WTC11 (cell line): Measurements from ENCODE around the gene RYR2. TPM values are rescaled to one million over a fixed set of nuclear protein-coding genes. Genes with fewer than 3 reads are reported as not detected.

Source experiments
- ATAC-seq: fragments of 200-7000 bp; cut with Tn5 transposase; 2 replicates; pipeline ENCODE4 v1.10.0; 2021; ENCODE audit warnings: mild to moderate bottlenecking, moderate library complexity
- CTCF ChIA-PET: fragments of 300-600 bp; sonication (Branson Sonifier 250); formaldehyde crosslinking; loops from one replicate; lab custom pipeline; 2021; ENCODE audit warnings: antibody characterized with exemption; lab: Charles Lee
- POLR2A ChIA-PET: fragments of 350-600 bp; sonication (Branson Sonifier 250); formaldehyde crosslinking; loops from one replicate; lab custom pipeline; 2021; ENCODE audit warnings: antibody characterized with exemption; lab: Charles Lee
- DNase-seq: peaks from one replicate; pipeline ENCODE4 v3.0.0; 2021; ENCODE audit warnings: low spot score
- H3K27ac Mint-ChIP-seq: 2 replicates; pipeline ENCODE4 v1.8.0; 2021; ENCODE audit warnings: mixed read lengths
- H3K27me3 Mint-ChIP-seq: 2 replicates; pipeline ENCODE4 v1.8.0; 2021; ENCODE audit warnings: low read depth, mild to moderate bottlenecking, moderate library complexity, mixed read lengths
- H3K36me3 Mint-ChIP-seq: 2 replicates; pipeline ENCODE4 v1.8.0; 2021; ENCODE audit warnings: mixed read lengths
- H3K4me1 Mint-ChIP-seq: 2 replicates; pipeline ENCODE4 v1.8.0; 2022; ENCODE audit warnings: mixed read lengths
- H3K4me3 Mint-ChIP-seq: 2 replicates; pipeline ENCODE4 v1.8.0; 2021; ENCODE audit warnings: mild to moderate bottlenecking, moderate library complexity, mixed read lengths
- H3K9me3 Mint-ChIP-seq: 2 replicates; pipeline ENCODE4 v1.8.0; 2021; ENCODE audit warnings: mixed read lengths
- CBFB ChIP-seq: sonication (generic); formaldehyde crosslinking; IDR thresholded peaks from 2 replicates; pipeline ENCODE4 v1.8.1; 2022; ENCODE audit warnings: mild to moderate bottlenecking, low read depth, missing genetic modification reagents
- CDX4 ChIP-seq: fragments of 250-450 bp; sonication (Bioruptor Pico); IDR thresholded peaks from 2 replicates; pipeline ENCODE4 v1.9.0; 2021; ENCODE audit warnings: moderate library complexity, mild to moderate bottlenecking, inconsistent platforms, borderline replicate concordance
- E2F1 ChIP-seq: sonication (generic); formaldehyde crosslinking; IDR thresholded peaks from 2 replicates; pipeline ENCODE4 v1.8.0; 2022; ENCODE audit warnings: mild to moderate bottlenecking, missing genetic modification reagents
- GRHL2 ChIP-seq: fragments of 250-450 bp; sonication (Bioruptor Pico); IDR thresholded peaks from 2 replicates; pipeline ENCODE4 v1.8.0; 2022; ENCODE audit warnings: mild to moderate bottlenecking, moderate library complexity; ENCODE audit not compliant: insufficient replicate concordance, severe bottlenecking
- JUN ChIP-seq: sonication (generic); formaldehyde crosslinking; IDR thresholded peaks from 2 replicates; pipeline ENCODE4 v1.8.0; 2023; ENCODE audit warnings: mild to moderate bottlenecking, missing genetic modification reagents
- KAT7 ChIP-seq: sonication (generic); formaldehyde crosslinking; IDR thresholded peaks from 2 replicates; pipeline ENCODE4 v1.8.1; 2023; ENCODE audit warnings: missing genetic modification reagents, mild to moderate bottlenecking, borderline replicate concordance
- NR3C1 ChIP-seq: sonication (generic); formaldehyde crosslinking; conservative IDR thresholded peaks from 2 replicates; pipeline ENCODE4 v1.8.1; 2023; ENCODE audit warnings: low read depth, mild to moderate bottlenecking, missing genetic modification reagents
- SMAD4 ChIP-seq: sonication (generic); formaldehyde crosslinking; IDR thresholded peaks from 2 replicates; pipeline ENCODE4 v1.8.0; 2022; ENCODE audit warnings: mild to moderate bottlenecking, missing genetic modification reagents
- SP1 ChIP-seq: sonication (generic); formaldehyde crosslinking; conservative IDR thresholded peaks from 2 replicates; pipeline ENCODE4 v1.8.1; 2022; ENCODE audit warnings: missing genetic modification reagents
- ZMAT4 ChIP-seq: fragments of 250-450 bp; sonication (Bioruptor Pico); IDR thresholded peaks from 2 replicates; pipeline ENCODE4 v1.9.0; 2021; ENCODE audit warnings: mild to moderate bottlenecking
- ZNF416 ChIP-seq: fragments of 250-450 bp; sonication (Bioruptor Pico); IDR thresholded peaks from 2 replicates; pipeline ENCODE4 v1.9.0; 2021; ENCODE audit warnings: mild to moderate bottlenecking, inconsistent platforms
- total RNA-seq: library from RNA; stranded (reverse); gene quantifications from 3 replicates; pipeline ENCODE4 v1.2.3, GENCODE V29; 2021
- TF ChIP-seq, protein P1 (sequence below): fragments of 250-450 bp; sonication (Bioruptor Pico); IDR thresholded peaks from 2 replicates; pipeline ENCODE4 v1.9.0; 2021; ENCODE audit warnings: mild to moderate bottlenecking, borderline replicate concordance
- TF ChIP-seq, protein P2 (sequence below): sonication (generic); formaldehyde crosslinking; conservative IDR thresholded peaks from 2 replicates; pipeline ENCODE4 v1.8.1; 2022; ENCODE audit warnings: mild to moderate bottlenecking, missing genetic modification reagents
- TF ChIP-seq, protein P3 (sequence below): sonication (generic); formaldehyde crosslinking; IDR thresholded peaks from 2 replicates; pipeline ENCODE4 v1.8.1; 2023; ENCODE audit warnings: mild to moderate bottlenecking, missing genetic modification reagents, borderline replicate concordance
- TF ChIP-seq, protein P4 (sequence below): sonication (generic); formaldehyde crosslinking; IDR thresholded peaks from 2 replicates; pipeline ENCODE4 v1.8.0; 2022; ENCODE audit warnings: mild to moderate bottlenecking, missing genetic modification reagents

The RYR2 gene
- total RNA-seq, 1 experiment from 2014 or later: 7.9 TPM

DNA sequence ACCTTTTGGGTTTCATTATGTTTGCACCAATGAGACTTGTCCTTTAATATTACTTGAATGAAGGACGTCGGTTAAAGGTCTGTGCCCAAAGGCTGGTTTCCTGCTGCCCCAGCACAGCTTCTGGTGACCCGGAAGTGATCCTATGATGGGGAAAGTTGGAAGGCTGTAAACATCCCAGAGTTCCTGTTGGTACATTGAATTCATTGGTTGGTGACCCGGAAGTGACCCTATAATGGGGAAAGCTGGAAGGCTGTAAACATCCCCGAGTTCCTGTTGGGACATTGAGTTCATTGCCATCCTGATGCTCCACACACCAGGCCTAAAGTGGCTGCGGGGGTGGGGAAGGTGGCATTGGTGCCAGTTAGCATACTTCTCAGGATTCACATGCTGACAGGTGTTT lies 187.3 kb downstream of the RYR2 start (continued):
- TF ChIP-seq, protein P1, sequence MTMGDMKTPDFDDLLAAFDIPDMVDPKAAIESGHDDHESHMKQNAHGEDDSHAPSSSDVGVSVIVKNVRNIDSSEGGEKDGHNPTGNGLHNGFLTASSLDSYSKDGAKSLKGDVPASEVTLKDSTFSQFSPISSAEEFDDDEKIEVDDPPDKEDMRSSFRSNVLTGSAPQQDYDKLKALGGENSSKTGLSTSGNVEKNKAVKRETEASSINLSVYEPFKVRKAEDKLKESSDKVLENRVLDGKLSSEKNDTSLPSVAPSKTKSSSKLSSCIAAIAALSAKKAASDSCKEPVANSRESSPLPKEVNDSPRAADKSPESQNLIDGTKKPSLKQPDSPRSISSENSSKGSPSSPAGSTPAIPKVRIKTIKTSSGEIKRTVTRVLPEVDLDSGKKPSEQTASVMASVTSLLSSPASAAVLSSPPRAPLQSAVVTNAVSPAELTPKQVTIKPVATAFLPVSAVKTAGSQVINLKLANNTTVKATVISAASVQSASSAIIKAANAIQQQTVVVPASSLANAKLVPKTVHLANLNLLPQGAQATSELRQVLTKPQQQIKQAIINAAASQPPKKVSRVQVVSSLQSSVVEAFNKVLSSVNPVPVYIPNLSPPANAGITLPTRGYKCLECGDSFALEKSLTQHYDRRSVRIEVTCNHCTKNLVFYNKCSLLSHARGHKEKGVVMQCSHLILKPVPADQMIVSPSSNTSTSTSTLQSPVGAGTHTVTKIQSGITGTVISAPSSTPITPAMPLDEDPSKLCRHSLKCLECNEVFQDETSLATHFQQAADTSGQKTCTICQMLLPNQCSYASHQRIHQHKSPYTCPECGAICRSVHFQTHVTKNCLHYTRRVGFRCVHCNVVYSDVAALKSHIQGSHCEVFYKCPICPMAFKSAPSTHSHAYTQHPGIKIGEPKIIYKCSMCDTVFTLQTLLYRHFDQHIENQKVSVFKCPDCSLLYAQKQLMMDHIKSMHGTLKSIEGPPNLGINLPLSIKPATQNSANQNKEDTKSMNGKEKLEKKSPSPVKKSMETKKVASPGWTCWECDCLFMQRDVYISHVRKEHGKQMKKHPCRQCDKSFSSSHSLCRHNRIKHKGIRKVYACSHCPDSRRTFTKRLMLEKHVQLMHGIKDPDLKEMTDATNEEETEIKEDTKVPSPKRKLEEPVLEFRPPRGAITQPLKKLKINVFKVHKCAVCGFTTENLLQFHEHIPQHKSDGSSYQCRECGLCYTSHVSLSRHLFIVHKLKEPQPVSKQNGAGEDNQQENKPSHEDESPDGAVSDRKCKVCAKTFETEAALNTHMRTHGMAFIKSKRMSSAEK: no peak
- no peak for TF ChIP-seq E2F1
- no peak for TF ChIP-seq NR3C1 (CRISPR knock-in tag)
- TF ChIP-seq, protein P2, sequence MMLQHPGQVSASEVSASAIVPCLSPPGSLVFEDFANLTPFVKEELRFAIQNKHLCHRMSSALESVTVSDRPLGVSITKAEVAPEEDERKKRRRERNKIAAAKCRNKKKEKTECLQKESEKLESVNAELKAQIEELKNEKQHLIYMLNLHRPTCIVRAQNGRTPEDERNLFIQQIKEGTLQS (CRISPR knock-in tag): no peak
- TF ChIP-seq CBFB (CRISPR knock-in tag): no peak
- TF ChIP-seq JUN: no peak
- TF ChIP-seq, all 79 proteins: peak for 0

- no peak for TF ChIP-seq CBFB (CRISPR knock-in tag)
- TF ChIP-seq GRHL2 (CRISPR knock-in tag): no peak
- TF ChIP-seq ZNF416 (CRISPR knock-in tag): no peak
- no peak for TF ChIP-seq KAT7 (CRISPR knock-in tag)
- TF ChIP-seq, protein P3, sequence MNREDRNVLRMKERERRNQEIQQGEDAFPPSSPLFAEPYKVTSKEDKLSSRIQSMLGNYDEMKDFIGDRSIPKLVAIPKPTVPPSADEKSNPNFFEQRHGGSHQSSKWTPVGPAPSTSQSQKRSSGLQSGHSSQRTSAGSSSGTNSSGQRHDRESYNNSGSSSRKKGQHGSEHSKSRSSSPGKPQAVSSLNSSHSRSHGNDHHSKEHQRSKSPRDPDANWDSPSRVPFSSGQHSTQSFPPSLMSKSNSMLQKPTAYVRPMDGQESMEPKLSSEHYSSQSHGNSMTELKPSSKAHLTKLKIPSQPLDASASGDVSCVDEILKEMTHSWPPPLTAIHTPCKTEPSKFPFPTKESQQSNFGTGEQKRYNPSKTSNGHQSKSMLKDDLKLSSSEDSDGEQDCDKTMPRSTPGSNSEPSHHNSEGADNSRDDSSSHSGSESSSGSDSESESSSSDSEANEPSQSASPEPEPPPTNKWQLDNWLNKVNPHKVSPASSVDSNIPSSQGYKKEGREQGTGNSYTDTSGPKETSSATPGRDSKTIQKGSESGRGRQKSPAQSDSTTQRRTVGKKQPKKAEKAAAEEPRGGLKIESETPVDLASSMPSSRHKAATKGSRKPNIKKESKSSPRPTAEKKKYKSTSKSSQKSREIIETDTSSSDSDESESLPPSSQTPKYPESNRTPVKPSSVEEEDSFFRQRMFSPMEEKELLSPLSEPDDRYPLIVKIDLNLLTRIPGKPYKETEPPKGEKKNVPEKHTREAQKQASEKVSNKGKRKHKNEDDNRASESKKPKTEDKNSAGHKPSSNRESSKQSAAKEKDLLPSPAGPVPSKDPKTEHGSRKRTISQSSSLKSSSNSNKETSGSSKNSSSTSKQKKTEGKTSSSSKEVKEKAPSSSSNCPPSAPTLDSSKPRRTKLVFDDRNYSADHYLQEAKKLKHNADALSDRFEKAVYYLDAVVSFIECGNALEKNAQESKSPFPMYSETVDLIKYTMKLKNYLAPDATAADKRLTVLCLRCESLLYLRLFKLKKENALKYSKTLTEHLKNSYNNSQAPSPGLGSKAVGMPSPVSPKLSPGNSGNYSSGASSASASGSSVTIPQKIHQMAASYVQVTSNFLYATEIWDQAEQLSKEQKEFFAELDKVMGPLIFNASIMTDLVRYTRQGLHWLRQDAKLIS (CRISPR knock-in tag): no peak
- no peak for TF ChIP-seq ZMAT4
- TF ChIP-seq SMAD4 (CRISPR knock-in tag): no peak
- TF ChIP-seq, all 79 proteins: peak for 0
- Mint-ChIP-seq H3K27ac (peak overlapping the region; percentile 89; the same call in 1 of the 2 replicates), H3K36me3 (no peaks in the 10 kb centered on the region), H3K9me3 (peaks cover 8% of the 10 kb centered on the region; the same call in 1 of the 2 replicates), H3K4me1 (peaks cover 51% of the 10 kb centered on the region), H3K4me3 (no peak overlapping the region), H3K27me3 (no peaks in the 10 kb centered on the region)
- ChIA-PET CTCF (interaction anchor here (0.5 to 1.6 kb wide), 4 partner anchors 10 to 190 kb away, joined by 3 to 6 read pairs (median 4); partner anchors contain the start of gene RYR2), POLR2A (no interaction called here)
- peak; percentile 16 for DNase-seq
- peak; percentile 90 for ATAC-seq
These were observed 190.5 kb downstream of the RYR2 start for GRCh38 chr1:237232501-237232900.

GRCh38 chr1:237235091-237235490 lies 193.1 kb downstream of the RYR2 start:
- peaks cover 9% of the 10 kb centered on the region for H3K36me3 Mint-ChIP-seq
- CTCF ChIA-PET: no interaction called here
- DNase-seq (no peak), ATAC-seq (no peak)
- peaks cover 74% of the 10 kb centered on the region for H3K4me1 Mint-ChIP-seq
- H3K4me3 Mint-ChIP-seq: no peak overlapping the region
- no peak overlapping the region for H3K27ac Mint-ChIP-seq
- POLR2A ChIA-PET: no interaction called here
- H3K9me3 Mint-ChIP-seq: peaks cover 18% of the 10 kb centered on the region
- H3K27me3 Mint-ChIP-seq: no peaks in the 10 kb centered on the region
- TF ChIP-seq SP1 (CRISPR knock-in tag) (no peak), CDX4 (CRISPR knock-in tag) (no peak)
- TF ChIP-seq, protein P4, sequence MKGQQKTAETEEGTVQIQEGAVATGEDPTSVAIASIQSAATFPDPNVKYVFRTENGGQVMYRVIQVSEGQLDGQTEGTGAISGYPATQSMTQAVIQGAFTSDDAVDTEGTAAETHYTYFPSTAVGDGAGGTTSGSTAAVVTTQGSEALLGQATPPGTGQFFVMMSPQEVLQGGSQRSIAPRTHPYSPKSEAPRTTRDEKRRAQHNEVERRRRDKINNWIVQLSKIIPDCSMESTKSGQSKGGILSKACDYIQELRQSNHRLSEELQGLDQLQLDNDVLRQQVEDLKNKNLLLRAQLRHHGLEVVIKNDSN: no peak
- TF ChIP-seq, protein P1: no peak
